HUDEP-2 (cell line): Measurements from ENCODE around the gene SAMD14.
A peak's percentile ranks its signal among the peaks of the same experiment; 100 is the strongest.

Experiments used
- DNase-seq, 76 experiments: peaks; one replicate each; lab custom pipeline; 2025; ENCODE audit not compliant: unreplicated experiment in 76 of 76; lab: John Stamatoyannopoulos, UW

Gene SAMD14

GRCh38 chr17:50129728-50130558 lies at the start of gene SAMD14:
Gene SAMD14, minus strand, starts transcription at chr17:50130160. Its CDS starts 5,201 bp downstream, at chr17:50124959.
- no peak for DNase-seq

GRCh38 chr17:50177983-50178834 lies 48.2 kb upstream of the SAMD14 start:
- peak in 72 of 76 experiments; percentile 10 to 85 (median 64) for DNase-seq

GRCh38 chr17:50177476-50177875 lies 47.5 kb upstream of the SAMD14 start:
- no peak for DNase-seq

- no peak for DNase-seq
Observed at GRCh38 chr17:50176559-50177357, 46.8 kb upstream of the SAMD14 start.

- no peak for DNase-seq
Observed at GRCh38 chr17:50175035-50175807, 45.3 kb upstream of the SAMD14 start.

GRCh38 chr17:50174444-50174843 lies 44.5 kb upstream of the SAMD14 start:
- DNase-seq: no peak

GRCh38 chr17:50173335-50173941 lies 43.5 kb upstream of the SAMD14 start:
- no peak for DNase-seq

- DNase-seq: no peak
Observed at GRCh38 chr17:50172936-50173334, 43.0 kb upstream of the SAMD14 start.

- no peak for DNase-seq
Observed at GRCh38 chr17:50172130-50172529, 42.2 kb upstream of the SAMD14 start.

- DNase-seq: no peak
Observed at GRCh38 chr17:50171371-50172071, 41.6 kb upstream of the SAMD14 start.

- no peak for DNase-seq
Observed at GRCh38 chr17:50170662-50171370, 40.9 kb upstream of the SAMD14 start.

- DNase-seq: no peak
Observed at GRCh38 chr17:50169881-50170459, 40.0 kb upstream of the SAMD14 start.

- peak in 43 of 76 experiments; percentile 3 to 62 (median 37) for DNase-seq
Observed at GRCh38 chr17:50169121-50169764, 39.3 kb upstream of the SAMD14 start.

- DNase-seq: no peak
Observed at GRCh38 chr17:50168319-50168718, 38.4 kb upstream of the SAMD14 start.

GRCh38 chr17:50167371-50167770 lies 37.4 kb upstream of the SAMD14 start:
- DNase-seq: no peak

GRCh38 chr17:50166518-50167181 lies 36.7 kb upstream of the SAMD14 start:
- no peak for DNase-seq
